H1 (cell line): ENCODE measurements around the gene TFDP1. TPM values are rescaled to one million over a fixed set of nuclear protein-coding genes. Genes with fewer than 3 reads are reported as not detected.
A peak's percentile ranks its signal among the peaks of the same experiment; 100 is the strongest.

ENCODE experiments used
- CTCF ChIA-PET: fragments of 300-600 bp; sonication (Branson Sonifier 250); formaldehyde crosslinking; loops from one replicate; lab custom pipeline; 2021; ENCODE audit not compliant: partially characterized antibody; lab: Charles Lee
- POLR2A ChIA-PET: fragments of 300-600 bp; sonication (Branson Sonifier 250); formaldehyde crosslinking; loops from one replicate; lab custom pipeline; 2021; ENCODE audit warnings: inconsistent platforms; ENCODE audit not compliant: partially characterized antibody; lab: Charles Lee
- DNase-seq, 2 experiments: peaks; one replicate each; pipeline versions ENCODE4 v3.0.0 to v3.0.0-alpha.2; 2010 to 2022; ENCODE audit warnings: low spot score in 2 of 2, low read depth in 1 of 2, mixed read lengths in 1 of 2
- FAIRE-seq: peaks from 2 replicates; lab custom pipeline; 2011; peaks lifted over from hg19 to GRCh38; lab: Jason Lieb, UNC
- H2AFZ ChIP-seq: 2 replicates; pipeline ENCODE4 v1.8.1; 2012; ENCODE audit warnings: low read length, inconsistent platforms
- H2AK5ac ChIP-seq: 2 replicates; pipeline ENCODE4 v1.6.1; 2013; ENCODE audit warnings: low read depth, low read length
- H2BK120ac ChIP-seq: replicated peaks from 2 replicates; pipeline ENCODE3; 2013; ENCODE audit warnings: low read depth, low read length, inconsistent platforms
- H2BK12ac ChIP-seq: 2 replicates; pipeline ENCODE4 v1.6.1; 2013; ENCODE audit warnings: low read depth, low read length
- H2BK15ac ChIP-seq: 2 replicates; pipeline ENCODE4 v1.6.1; 2013; ENCODE audit warnings: low read length
- H2BK20ac ChIP-seq: 2 replicates; pipeline ENCODE4 v1.6.1; 2013; ENCODE audit warnings: low read length
- H2BK5ac ChIP-seq: 2 replicates; pipeline ENCODE4 v1.6.1; 2013; ENCODE audit warnings: low read depth, low read length
- H3K14ac ChIP-seq: 2 replicates; pipeline ENCODE4 v1.6.1; 2013; ENCODE audit warnings: inconsistent platforms; ENCODE audit not compliant: insufficient read length
- H3K18ac ChIP-seq: 2 replicates; pipeline ENCODE4 v1.6.1; 2013; ENCODE audit warnings: low read length; ENCODE audit errors: extremely low read depth
- H3K23ac ChIP-seq: 2 replicates; pipeline ENCODE4 v1.6.1; 2013; ENCODE audit warnings: inconsistent platforms; ENCODE audit not compliant: insufficient read length
- H3K23me2 ChIP-seq: 2 replicates; pipeline ENCODE4 v1.6.1; 2013; ENCODE audit warnings: low read depth, low read length
- H3K27ac ChIP-seq: 2 replicates; pipeline ENCODE4 v1.6.1; 2011; ENCODE audit warnings: low read depth, low read length, inconsistent platforms
- H3K27me3 ChIP-seq, 4 experiments: replicated peaks in 1 of 4; 1 replicate in 1 of 4; 2 replicates in 3 of 4; pipeline versions ENCODE4 v1.6.1 to v1.8.1; 2011 to 2013; ENCODE audit warnings: low read length in 3 of 4, mild to moderate bottlenecking in 3 of 4, inconsistent platforms in 2 of 4, mixed read lengths in 2 of 4, moderate library complexity in 1 of 4; ENCODE audit not compliant: control insufficient read depth in 3 of 4, insufficient read depth in 3 of 4; ENCODE audit errors: extremely low read depth in 1 of 4
- H3K36me3 ChIP-seq, 4 experiments: 2 replicates each; pipeline versions ENCODE4 v1.6.1 to v1.8.1; 2011 to 2013; ENCODE audit warnings: mild to moderate bottlenecking in 4 of 4, low read length in 3 of 4, moderate library complexity in 2 of 4, control low read depth in 1 of 4, inconsistent platforms in 1 of 4; ENCODE audit not compliant: insufficient read depth in 4 of 4, control insufficient read depth in 2 of 4
- H3K4ac ChIP-seq: replicated peaks from 2 replicates; pipeline ENCODE3; 2013; ENCODE audit warnings: low read length, low read depth, mixed read lengths, inconsistent platforms; ENCODE audit not compliant: insufficient read length
- H3K4me1 ChIP-seq, 4 experiments: replicated peaks in 1 of 4; 1 replicate in 1 of 4; 2 replicates in 3 of 4; pipeline versions ENCODE4 v1.6.1 to v1.8.1; 2011 to 2013; ENCODE audit warnings: low read length in 3 of 4, inconsistent platforms in 2 of 4, mixed read lengths in 1 of 4; ENCODE audit not compliant: insufficient read depth in 4 of 4, control insufficient read depth in 3 of 4
- H3K4me2 ChIP-seq, 2 experiments: 2 replicates each; pipeline versions ENCODE4 v1.6.1 to v1.8.1; 2011 to 2013; ENCODE audit warnings: low read depth in 2 of 2, low read length in 2 of 2, control low read depth in 1 of 2, inconsistent platforms in 1 of 2, mild to moderate bottlenecking in 1 of 2; ENCODE audit not compliant: insufficient read depth in 1 of 2
- H3K4me3 ChIP-seq, 4 experiments: fragments of 200-600, 300-600 bp in 1 of 4; sonication (generic), shearing (Covaris generic), sonication (Bioruptor Twin) in 1 of 4; 2 replicates each; pipeline versions ENCODE4 v1.5.1 to v1.8.1; 2011 to 2016; ENCODE audit warnings: low read length in 4 of 4, low read depth in 3 of 4, control low read depth in 2 of 4, inconsistent platforms in 2 of 4, mild to moderate bottlenecking in 2 of 4, mixed read lengths in 1 of 4, moderate library complexity in 1 of 4; ENCODE audit not compliant: insufficient read depth in 2 of 4; ENCODE audit errors: extremely low read depth in 1 of 4
- H3K56ac ChIP-seq: replicated peaks from 2 replicates; pipeline ENCODE3; 2013; ENCODE audit warnings: low read depth, mild to moderate bottlenecking, mixed read lengths, low read length, inconsistent platforms; ENCODE audit not compliant: insufficient read length
- H3K79me1 ChIP-seq: 2 replicates; pipeline ENCODE4 v1.6.1; 2013; ENCODE audit warnings: low read depth, low read length, control low read depth
- H3K79me2 ChIP-seq, 2 experiments: 2 replicates each; pipeline versions ENCODE4 v1.6.1 to v1.8.1; 2012 to 2013; ENCODE audit warnings: low read length in 2 of 2, mild to moderate bottlenecking in 2 of 2, inconsistent platforms in 1 of 2; ENCODE audit not compliant: insufficient read depth in 2 of 2, control insufficient read depth in 1 of 2
- H3K9ac ChIP-seq, 4 experiments: replicated peaks in 1 of 4; 1 replicate in 1 of 4; 2 replicates in 3 of 4; pipeline versions ENCODE4 v1.6.1 to v1.8.1; 2011 to 2013; ENCODE audit warnings: low read depth in 3 of 4, low read length in 3 of 4, control low read depth in 2 of 4, mild to moderate bottlenecking in 2 of 4, moderate library complexity in 2 of 4, inconsistent platforms in 1 of 4; ENCODE audit errors: extremely low read depth in 1 of 4
- H3K9me3 ChIP-seq, 2 experiments: 2 replicates each; pipeline versions ENCODE4 v1.6.1 to v1.8.1; 2012 to 2013; ENCODE audit warnings: mild to moderate bottlenecking in 2 of 2, moderate library complexity in 2 of 2, control low read depth in 1 of 2, inconsistent platforms in 1 of 2, low read depth in 1 of 2, low read length in 1 of 2, mixed read lengths in 1 of 2; ENCODE audit not compliant: insufficient read depth in 2 of 2
- H4K20me1 ChIP-seq, 2 experiments: replicated peaks in 1 of 2; 2 replicates each; pipeline versions ENCODE3 to v1.8.1; 2011 to 2013; ENCODE audit warnings: inconsistent platforms in 2 of 2, low read length in 2 of 2, mild to moderate bottlenecking in 1 of 2; ENCODE audit not compliant: insufficient read depth in 2 of 2, control insufficient read depth in 1 of 2
- H4K5ac ChIP-seq: 2 replicates; pipeline ENCODE4 v1.6.1; 2013; ENCODE audit warnings: low read length, low read depth, mixed read lengths, inconsistent platforms; ENCODE audit not compliant: insufficient read length
- H4K8ac ChIP-seq: 2 replicates; pipeline ENCODE4 v1.8.0; 2013; ENCODE audit warnings: mild to moderate bottlenecking, moderate library complexity, low read length, inconsistent platforms; ENCODE audit not compliant: insufficient read depth; ENCODE audit errors: extremely low read depth
- H4K91ac ChIP-seq: replicated peaks from 2 replicates; pipeline ENCODE3; 2013; ENCODE audit warnings: low read length, mixed read lengths, inconsistent platforms; ENCODE audit not compliant: insufficient read length
- E2F6 ChIP-seq: IDR thresholded peaks from 2 replicates; pipeline ENCODE4 v1.6.1; 2012; ENCODE audit warnings: inconsistent platforms
- EZH2 ChIP-seq: fragments of 200-600 bp; sonication (generic); IDR thresholded peaks from 2 replicates; pipeline ENCODE4 v1.7.1; 2012; ENCODE audit warnings: low read depth, mild to moderate bottlenecking, moderate library complexity, low read length, inconsistent platforms; ENCODE audit not compliant: severe bottlenecking
- NRF1 ChIP-seq: IDR thresholded peaks from 2 replicates; pipeline ENCODE4 v1.6.1; 2011; ENCODE audit warnings: mild to moderate bottlenecking, low read depth, low read length, improper control_type of control experiment
- POLR2A ChIP-seq, 2 experiments: IDR thresholded peaks; 1 replicate in 1 of 2; 2 replicates in 1 of 2; pipeline ENCODE4 v1.6.1; 2011; ENCODE audit warnings: low read depth in 2 of 2, low read length in 2 of 2, mild to moderate bottlenecking in 2 of 2; ENCODE audit errors: control extremely low read depth in 1 of 2
- RNF2 ChIP-seq: fragments of 200-900, 300-1000 bp; sonication (generic); IDR thresholded peaks from 2 replicates; pipeline ENCODE4 v1.7.1; 2016; ENCODE audit warnings: borderline replicate concordance, low read depth, mild to moderate bottlenecking, antibody characterized with exemption, low read length; ENCODE audit not compliant: poor library complexity, severe bottlenecking; ENCODE audit errors: missing control alignments
- SIN3A ChIP-seq, 2 experiments: IDR thresholded peaks in 1 of 2; conservative IDR thresholded peaks in 1 of 2; 2 replicates each; pipeline ENCODE4 v1.6.1; 2011 to 2012; ENCODE audit warnings: low read length in 2 of 2, improper control_type of control experiment in 1 of 2, low read depth in 1 of 2, mild to moderate bottlenecking in 1 of 2
- USF2 ChIP-seq: IDR thresholded peaks from 2 replicates; pipeline ENCODE4 v1.6.1; 2011; ENCODE audit warnings: low read length, improper control_type of control experiment
- ZNF274 ChIP-seq: IDR thresholded peaks from 2 replicates; pipeline ENCODE4 v1.7.0; 2012; ENCODE audit warnings: low read length, borderline replicate concordance; ENCODE audit errors: extremely low read depth
- WGBS, 2 experiments: shearing (Covaris generic) in 1 of 2; methylation state at CpG; one replicate each; pipeline versions ENCODE4 v1.1.6 to v1.1.7; 2013 to 2015; ENCODE audit warnings: low lambda C conversion rate in 2 of 2, mixed read lengths in 2 of 2, inconsistent platforms in 1 of 2, low coverage in 1 of 2, missing lambda C conversion rate in 1 of 2; ENCODE audit not compliant: insufficient replicate concordance in 2 of 2, insufficient coverage in 1 of 2, insufficient read length in 1 of 2; ENCODE audit errors: extremely low coverage in 1 of 2, missing lambda C conversion rate in 1 of 2; 5-methylcytosine and 5-hydroxymethylcytosine counted together
- polyA plus RNA-seq, 7 experiments: library from polyadenylated mRNA; depleted of rRNA in 3 of 7; stranded (reverse) in 5 of 7; unstranded in 2 of 7; fragments of >200 nt in 5 of 7; fragments of 200-250 nt in 2 of 7; gene quantifications; 1 replicate in 5 of 7; 2 replicates in 1 of 7; 4 replicates in 1 of 7; pipeline versions ENCODE4 v1.2.1 to v1.2.3, GENCODE V29; 2011 to 2013; ENCODE audit warnings: missing spikeins in 2 of 7, mixed read lengths in 2 of 7
- total RNA-seq: library from RNA; stranded (reverse); fragmentation: NEBNext Ultra II Directional; extraction: Animal tissue kit (Norgen Biotek cat#: 25700); gene quantifications from 2 replicates; pipeline ENCODE4 v1.2.1, GENCODE V29; 2021

The TFDP1 gene
- total and polyA plus RNA-seq, 2 of the 8 experiments (the other 6 are each of a cell fraction or from before 2014, with no cell fraction given), result 43.6 to 81.9 TPM

GRCh38 chr13:113671066-113672001 is 86.8 kb downstream of the TFDP1 start:
- no peak overlapping the region for H3K27ac ChIP-seq
- no peak overlapping the region for H2AFZ ChIP-seq
- H3K18ac ChIP-seq, result no peak overlapping the region
- 93% methylated on average over 52 of the region's 54 CpGs; no CpG with 5 or more reads in 1 of the 2 experiments for WGBS, 2 experiments
- CTCF ChIA-PET, result interaction anchor here (1.0 to 2.1 kb wide), 2 partner anchors 22 to 53 kb away, joined by 3 to 11 read pairs; no protein-coding TSS in a partner anchor
- POLR2A ChIA-PET, result no interaction called here
- no peak overlapping the region for H3K9ac ChIP-seq
- H2BK120ac ChIP-seq, result no peak overlapping the region
- no peak for DNase-seq
- no peak overlapping the region for H3K4ac ChIP-seq
- no peaks in the 10 kb centered on the region for H3K9me3 ChIP-seq
- no peak overlapping the region for H4K5ac ChIP-seq
- no peak for FAIRE-seq
- peaks cover 5% of the 10 kb centered on the region; the same call in 1 of the 2 replicates for H3K23me2 ChIP-seq
- no peak overlapping the region for H3K56ac ChIP-seq
- no peak overlapping the region for H4K91ac ChIP-seq
- H3K4me2 ChIP-seq, result no peak overlapping the region
- H3K79me2 ChIP-seq, result no peaks in the 10 kb centered on the region
- TF ChIP-seq POLR2A (IDR thresholded peaks at IDR 0.05; ENCODE audit: control extremely low read depth in 1 of 2, low read depth in 2 of 2, low read length in 2 of 2) (no peak), RNF2 (no peak), E2F6 (no peak), SIN3A (conservative IDR thresholded peaks at IDR 0.05 in 1 of 2, IDR thresholded peaks at IDR 0.05 in 1 of 2; ENCODE audit: low read depth in 1 of 2, low read length in 2 of 2) (no peak), USF2 (no peak), EZH2 (no peak), ZNF274 (no peak), NRF1 (no peak)
- no peak overlapping the region for H2AK5ac ChIP-seq
- H2BK15ac ChIP-seq, result no peak overlapping the region
- H3K4me3 ChIP-seq, result no peak overlapping the region
- H2BK5ac ChIP-seq, result 0 out of 2 replicates have a peak overlapping the region, but pooled peaks have one; percentile 77
- H3K23ac ChIP-seq, result no peak overlapping the region
- no peak overlapping the region for H4K8ac ChIP-seq
- H4K20me1 ChIP-seq, result peaks cover 0 to 4% of the 10 kb centered on the region in 2 experiments
- no peak overlapping the region for H3K14ac ChIP-seq
- H3K27me3 ChIP-seq, result no peaks in the 10 kb centered on the region
- 0 out of 2 replicates have a peak overlapping the region, but pooled peaks have one; percentile 96 for H2BK12ac ChIP-seq
- no peaks in the 10 kb centered on the region for H3K79me1 ChIP-seq
- no peaks in the 10 kb centered on the region; a peak in 1 of 8 replicates for H3K36me3 ChIP-seq
- no peak overlapping the region for H2BK20ac ChIP-seq
- no peaks in the 10 kb centered on the region; a peak in 1 of 7 replicates for H3K4me1 ChIP-seq
